D341Med (cell line): ENCODE results near the gene LOXL4.

Experiments used
- DNase-seq: peaks from one replicate; pipeline ENCODE4 v3.0.0; 2012; ENCODE audit warnings: low spot score

The LOXL4 gene

DNA sequence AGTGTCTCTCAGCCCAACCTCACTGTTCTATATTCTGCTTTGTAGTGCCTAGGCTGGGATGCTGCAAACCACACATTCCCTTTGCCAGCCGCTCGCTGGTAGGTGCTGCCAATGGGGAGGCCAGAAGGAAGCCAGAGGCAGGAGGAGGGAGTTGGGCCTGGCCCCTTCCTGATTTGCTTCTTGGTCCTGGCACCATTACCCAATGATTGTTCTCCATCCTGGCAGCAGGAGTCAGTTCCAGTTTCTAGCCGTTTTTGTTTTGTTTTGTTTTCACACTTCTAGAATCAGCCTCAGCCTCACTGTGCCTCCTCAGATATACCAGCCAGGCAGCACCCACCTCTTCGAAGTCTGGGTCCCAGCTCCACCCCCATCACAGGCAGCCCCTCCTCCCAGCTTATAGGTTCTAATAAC lies 27.4 kb upstream of the LOXL4 start:
- DNase-seq, result no peak

DNA sequence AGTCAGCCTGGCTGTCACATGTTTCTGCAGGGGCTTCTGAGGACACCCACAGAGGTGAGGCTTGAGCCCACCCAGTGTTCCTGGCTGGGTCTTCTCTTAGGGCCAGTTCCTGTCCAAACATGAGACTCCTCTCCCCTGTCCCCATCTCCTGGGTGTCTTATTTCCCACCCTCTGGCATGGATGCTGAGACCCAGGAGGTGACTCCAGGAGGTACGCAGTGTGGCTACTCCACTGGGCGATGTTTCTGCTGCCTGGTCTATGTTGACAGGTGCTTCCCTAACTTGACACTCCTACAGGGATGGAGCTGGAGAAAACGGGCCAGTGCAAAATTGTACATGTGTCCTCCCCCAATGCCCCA lies 26.3 kb upstream of the LOXL4 start:
- no peak for DNase-seq

DNA sequence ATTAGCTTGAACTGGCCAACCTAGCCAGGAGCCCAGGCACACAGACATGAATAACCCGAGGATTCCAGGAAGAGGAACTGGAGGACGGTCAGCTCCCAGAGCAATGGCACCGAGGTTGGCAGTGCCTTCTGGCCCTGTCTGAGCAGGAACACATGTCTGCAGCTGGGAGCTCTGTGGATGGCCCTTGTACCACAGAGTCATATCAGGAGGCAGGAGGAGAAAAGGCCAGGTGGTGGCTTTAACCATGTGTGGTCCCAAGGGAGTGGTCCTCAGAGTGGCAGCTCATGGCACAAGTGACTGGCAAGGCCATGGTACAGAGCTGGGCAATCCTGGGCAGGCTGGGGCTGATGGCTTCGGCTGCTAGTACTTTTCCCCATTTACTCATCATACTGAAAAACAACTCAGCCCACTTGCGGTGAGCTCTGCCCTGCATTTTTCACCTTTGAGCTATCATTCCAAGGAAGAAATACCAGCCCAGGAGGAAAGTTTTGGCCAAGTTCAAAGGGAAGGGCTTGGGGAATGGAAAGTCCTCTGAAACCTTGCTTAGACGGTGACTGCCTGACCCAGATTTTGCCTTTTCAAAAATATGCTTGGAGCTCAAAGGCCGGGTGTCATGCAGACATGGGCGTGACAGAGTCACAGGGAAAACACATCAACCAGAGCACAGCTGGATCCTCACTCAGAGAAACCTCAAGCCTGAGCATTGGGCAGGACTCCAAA lies 25.7 kb upstream of the LOXL4 start:
- DNase-seq, result no peak

DNA sequence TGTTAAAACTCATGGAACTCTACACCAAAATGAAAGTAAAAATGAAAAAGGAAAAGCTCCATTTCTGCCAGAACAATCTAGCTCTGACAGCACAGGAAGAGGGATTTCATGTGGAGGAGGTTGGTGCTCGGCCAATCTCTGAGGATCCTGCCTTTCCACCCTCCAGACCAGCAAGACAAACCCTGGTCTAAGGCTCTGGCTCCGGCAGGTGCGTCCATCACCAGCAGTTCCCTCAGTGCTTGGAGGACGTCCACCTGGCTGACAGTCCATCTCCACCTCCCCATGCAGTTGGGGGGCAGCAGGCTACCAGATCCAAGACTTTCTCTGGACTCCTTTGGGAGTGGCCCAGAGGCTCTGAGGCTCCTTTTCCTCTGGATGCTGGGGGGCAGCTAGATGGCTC lies 25.0 kb upstream of the LOXL4 start:
- no peak for DNase-seq

DNA sequence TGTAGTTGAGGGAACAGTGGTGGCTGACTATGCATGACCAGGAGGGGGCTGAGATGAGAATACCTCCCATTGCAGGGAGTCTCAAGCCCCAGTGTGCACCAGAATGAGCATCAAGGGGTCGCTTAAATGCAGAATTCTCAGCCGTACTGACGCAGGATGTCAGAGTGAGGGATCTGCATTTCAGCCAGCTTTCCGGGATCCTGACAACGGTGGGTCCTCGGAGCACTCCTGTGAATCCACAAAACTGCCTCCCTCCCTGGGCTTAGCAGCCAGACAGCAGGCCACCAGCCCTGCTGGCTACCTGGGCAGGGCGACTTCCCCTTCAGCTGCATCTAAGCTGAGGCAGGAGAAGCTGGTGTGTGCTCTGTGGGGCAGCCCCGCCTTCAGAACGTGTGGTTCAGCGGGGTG lies 21.8 kb upstream of the LOXL4 start:
- no peak for DNase-seq

DNA sequence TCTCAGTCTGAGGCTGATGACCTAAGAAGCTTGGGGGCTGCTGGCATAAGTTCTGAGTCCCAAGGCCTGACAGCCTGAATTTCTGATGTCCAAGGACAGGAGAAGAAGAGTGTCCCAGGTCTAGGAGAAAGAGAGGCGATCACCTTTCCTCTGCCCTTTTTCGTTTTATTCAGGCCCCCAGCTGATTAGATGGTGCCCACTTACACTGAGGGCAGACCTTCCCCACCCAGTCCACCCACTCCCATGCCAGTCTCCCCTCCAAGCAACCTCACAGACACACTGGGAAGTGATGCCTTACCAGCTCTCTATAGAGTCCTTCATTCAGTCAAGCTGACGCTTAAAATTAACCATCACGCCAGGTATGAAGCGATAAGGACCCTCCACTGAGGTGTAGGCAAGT lies 19.3 kb upstream of the LOXL4 start:
- DNase-seq, result no peak

DNA sequence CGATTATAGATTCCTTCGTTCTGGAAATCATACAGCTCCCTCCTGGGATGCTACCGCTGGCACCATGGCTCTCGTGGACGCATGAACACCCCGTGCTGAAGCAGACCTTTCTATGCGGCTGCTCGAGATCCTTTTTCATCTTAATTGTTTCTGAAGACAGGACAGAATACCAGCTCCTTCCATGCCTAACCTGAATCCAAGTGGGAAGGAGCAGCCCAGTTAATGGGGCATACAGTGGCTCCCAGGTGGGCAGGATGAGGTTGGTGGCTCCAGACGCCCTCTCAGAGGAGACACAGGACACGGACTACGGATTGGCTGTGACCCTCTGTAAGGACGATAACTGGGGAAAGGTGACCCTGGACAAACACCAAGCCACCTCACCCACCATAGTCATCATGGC lies 18.4 kb upstream of the LOXL4 start:
- DNase-seq, result no peak

DNA sequence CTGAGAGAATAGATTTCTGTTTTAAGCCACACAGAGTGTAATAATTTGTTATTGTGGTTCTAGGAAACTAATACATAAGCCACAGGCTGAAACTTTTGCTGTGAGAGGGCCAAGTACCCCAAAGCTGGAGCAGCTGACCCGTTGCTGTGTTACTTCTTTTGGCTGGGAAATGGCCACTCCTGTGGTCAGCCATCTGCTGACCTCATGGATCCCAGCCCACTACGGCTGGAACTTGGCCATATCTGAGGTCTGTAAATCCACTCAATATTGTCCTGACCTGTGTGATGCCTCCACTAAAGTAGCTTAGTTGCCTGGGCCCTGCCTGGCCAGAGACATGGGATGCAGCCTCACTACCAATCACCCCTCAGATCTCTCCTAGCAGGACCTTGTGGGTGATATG lies 17.4 kb upstream of the LOXL4 start:
- DNase-seq, result no peak

DNA sequence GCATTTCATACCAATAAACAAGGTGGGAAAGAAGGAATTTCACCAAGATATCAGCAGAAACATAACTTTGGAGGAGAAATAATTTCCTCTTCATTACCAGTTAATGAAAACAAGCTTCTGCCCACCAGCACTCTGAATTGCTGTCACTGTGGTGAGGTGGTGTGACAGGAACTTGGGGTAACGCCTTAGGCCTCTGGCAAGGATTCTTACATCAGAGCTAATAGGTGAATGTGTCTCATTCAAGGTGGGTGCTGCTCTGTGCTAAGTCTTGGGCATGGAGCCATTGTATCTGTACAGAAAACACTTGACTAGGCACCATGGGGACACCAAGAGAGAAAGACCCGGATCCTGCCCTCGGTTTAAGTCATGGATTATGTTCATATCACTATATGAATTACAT lies 8.3 kb upstream of the LOXL4 start:
- no peak for DNase-seq

DNA sequence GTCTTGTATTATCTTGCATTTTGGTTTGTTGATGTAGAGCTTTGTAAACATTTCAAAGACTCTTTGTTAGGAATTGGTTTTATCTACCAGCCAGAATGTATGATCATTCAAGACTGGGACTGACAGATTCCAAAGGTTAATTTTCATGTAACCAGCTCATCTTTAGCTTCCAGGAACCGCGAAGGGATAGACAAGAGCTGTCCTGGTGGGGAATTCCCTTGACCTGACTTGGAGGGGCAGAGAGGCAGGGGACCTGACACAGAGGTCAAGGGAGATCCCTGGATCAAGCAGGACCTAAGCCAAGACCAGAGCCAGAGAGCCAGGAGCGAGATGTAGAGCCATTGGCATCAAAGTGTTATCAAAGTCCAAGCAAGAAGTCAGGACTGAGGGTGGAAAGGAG lies 6.6 kb upstream of the LOXL4 start:
- DNase-seq, result no peak

DNA sequence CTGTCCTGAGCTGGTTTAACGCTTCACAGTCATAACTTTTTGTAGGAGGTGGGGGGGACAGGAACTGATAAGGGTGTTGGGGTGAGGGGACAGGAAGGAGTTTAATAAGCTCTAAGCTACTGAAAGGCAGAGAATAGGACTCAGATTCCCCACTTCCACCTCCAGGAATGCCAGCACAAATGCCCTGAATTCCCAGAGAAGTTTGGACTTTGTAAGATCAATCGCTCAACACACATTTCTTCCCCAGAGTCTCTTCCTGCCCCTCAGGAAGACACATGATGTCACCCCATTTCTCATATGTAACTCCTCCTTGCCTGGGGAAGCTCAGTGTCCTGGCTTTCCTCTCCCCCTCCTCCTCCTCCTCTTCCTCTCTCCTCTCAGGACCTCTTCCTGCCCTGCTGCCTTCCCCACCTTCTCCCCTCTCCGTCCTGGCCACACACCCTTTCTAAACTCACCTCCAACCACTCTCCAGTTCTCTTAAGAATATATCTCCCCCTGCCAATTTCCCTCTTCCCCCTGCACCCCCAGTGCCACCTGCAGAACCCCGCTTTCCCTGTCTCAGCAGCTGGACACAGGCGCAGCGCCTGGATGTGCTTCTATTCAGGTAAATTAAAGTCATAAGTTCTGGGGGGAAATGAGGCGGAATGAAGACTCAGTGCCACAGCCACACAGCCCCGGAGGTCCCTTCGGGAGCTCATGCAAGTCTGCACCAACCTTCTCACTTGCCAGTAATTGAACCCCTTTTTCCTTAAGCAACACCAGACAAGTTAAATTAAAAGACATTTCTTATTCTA lies 5.3 kb upstream of the LOXL4 start:
- DNase-seq, result no peak

DNA sequence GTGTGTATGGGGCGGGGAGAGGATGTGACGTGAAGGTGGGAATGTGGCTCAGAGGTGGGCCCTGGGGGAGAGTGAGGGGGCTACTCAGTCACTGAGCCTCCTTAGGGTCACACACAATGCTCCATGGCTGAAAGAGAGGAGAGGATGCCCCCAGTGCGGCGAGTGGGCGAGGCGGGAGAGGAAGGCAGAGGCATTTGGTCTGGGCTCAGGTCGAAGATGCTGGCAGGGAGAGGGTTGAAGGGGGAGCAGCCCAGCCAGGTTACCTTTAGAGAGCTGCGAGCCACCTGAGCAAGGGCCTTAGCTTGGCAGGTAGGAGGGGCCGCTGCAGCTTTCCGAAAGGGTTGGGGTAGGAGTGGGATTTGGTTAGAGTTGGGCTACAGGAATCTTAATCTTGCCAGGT lies 4.7 kb upstream of the LOXL4 start:
- no peak for DNase-seq

DNA sequence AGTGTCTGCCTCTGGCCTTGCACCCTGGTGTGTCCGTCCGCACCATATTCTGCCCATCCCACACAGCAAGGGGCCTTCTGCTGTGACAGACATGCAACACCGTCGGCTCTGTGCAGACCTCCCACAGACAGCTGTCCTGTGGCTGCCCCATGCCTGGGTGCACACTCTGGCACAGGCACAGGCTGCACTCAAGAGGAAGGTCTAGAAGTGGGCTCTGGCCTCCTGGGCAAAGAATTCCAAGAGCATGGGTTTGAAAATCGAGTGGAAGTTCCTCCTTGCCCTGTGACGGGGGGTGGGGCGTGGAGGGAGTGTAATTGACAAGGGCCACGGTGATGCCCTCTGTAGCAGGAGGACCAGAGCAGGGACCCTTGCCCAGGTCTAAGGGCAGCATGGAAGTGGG lies 4.3 kb upstream of the LOXL4 start:
- no peak for DNase-seq

DNA sequence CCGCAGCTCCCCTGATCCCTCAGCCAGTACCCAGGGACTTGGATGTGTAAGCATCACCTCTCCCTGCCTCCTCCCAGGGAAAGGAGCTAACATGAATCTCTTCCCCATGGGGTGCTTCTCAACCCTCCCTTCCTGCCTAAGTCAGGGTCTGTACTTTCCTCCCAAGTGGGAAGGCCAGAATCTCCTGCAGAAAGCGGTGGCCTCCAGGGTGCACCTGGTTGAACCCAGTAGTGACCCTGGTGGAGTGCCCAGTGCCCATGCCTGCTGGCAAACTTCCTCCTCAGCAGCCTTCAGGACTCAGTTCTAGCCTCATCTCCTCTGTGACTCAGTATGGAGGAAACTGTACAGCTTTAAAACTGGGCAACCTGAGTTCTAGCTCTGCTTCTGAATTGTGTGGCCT lies 2.8 kb upstream of the LOXL4 start:
- no peak for DNase-seq

DNA sequence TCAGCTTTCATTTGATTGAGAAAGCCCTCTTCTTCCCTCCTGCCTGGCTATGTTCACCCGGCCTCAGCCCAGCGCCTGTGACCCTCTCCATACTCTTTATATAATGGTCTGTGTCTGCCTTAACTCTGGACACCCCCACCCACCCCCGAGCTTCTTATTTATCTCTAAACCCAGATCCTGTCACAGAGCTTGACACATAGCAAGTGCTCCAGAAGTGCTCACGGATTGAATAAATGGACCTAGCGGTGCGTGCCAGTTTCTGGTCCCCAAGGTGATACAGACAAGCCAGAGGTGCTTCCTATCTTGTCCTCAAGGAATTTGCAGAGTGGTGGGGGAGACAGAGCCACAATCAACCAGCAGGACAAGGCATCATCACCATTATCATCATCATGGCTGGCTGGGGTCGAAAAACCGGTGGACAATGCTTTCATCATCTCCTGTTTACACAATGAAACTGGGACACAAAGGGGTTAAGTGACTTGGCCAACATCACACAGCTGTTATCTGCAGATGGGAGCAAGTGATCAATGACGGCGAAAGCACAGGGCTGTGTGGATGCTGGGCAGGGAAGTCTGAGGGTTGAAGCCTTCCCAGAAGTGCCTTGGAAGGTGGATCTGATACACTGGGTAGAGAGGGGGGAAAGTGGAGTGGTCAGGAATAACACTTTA lies 2.2 kb upstream of the LOXL4 start:
- no peak for DNase-seq

DNA sequence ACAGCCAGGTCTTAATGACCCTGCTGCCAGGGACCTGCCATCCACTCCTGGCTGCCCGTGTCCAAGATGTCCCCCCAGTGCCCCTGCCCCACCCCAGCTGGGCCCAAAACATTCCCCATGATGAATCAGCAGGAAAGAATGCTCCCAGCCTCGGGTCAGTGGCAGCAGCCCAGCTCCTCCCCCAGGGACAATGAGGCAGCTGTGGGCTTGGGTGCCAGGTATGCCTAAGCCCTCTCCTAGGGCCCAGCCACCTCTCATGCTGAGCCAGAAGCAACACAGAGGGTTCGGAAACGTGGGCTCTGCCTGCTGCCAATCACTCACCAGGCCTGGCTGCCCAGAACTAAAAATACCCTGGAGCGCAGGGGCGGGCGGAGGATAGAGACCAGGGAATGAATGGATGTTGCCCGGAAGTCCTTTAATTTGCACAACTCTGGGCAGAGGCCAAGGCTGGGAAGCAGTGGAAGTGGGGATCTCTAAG lies 1.5 kb upstream of the LOXL4 start:
- peak; percentile 38 for DNase-seq

DNA sequence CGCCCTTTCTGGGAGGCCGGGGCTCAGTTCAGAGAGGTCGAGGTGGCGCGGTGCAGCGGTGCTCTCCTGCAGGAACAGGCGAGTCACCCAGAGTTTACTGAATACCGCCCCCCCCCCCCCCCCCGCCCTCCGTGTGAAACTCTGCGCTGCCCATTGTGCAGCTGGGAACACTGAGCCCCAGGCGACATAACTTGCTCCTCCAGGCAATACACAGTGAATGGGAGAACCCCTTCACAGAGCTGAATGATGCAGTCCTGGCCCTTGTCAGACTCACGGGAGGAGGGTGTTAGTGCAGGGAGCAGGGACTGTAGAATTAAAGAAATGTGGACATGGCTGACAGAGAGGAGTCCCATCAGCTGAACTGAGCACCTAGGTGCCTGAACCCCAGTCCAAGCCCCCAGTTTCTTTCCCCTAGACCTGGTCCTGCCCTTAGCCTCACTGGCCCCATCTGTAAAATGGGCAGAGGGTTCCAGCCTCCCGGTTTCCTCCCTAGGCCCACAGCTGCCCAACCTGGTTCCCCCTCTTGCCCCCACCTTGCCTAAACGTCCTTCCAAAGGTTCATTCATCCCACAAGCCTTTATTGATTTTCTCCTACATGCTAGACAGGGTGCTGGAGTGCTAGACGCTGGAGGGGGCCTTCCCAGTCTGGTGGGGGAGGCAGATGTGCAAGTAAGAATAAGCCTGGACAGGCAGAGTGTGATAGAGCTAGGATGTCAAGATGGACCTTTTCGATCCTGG lies 869 bp upstream of the LOXL4 start:
- no peak for DNase-seq

DNA sequence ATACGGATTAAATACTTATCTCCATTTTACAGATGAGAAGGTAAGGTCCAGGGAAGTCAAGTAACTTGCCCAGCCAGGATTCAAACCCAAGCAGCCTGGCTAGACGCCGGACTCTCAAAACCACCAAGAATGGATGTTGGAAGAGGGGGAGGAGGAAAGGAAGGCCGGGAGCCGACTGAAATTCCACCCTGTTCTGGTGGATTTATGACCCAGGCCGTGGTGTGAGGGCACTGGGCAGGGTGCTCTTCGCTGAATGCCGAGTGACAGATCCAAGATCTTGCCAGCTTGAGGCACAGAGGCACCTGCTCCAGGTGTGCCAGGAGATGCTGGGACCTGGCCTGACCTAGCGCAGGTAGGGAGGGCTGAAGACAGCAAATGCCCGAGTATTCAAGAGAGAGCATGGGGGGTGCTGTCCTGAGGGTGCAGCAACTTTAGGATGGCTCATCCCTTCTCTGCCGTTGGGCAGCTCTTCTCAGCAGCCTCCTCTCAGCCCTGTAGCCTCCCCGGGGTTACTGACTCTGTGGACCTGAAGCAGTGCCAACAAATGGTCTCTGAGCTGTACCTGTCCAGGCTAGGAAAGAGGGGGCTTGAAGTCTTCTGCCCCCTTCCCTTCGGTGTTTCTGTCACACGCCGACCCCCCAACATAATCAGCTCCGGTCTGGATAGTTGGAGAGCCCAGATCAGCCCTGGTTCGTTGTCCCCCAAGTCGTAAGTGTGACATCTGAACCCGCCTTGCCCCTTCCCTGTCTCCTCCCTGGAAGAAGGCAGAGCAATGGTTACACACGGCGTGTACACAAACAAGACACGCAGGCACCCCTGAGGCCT lies 713 bp downstream of the LOXL4 start:
- DNase-seq, result no peak

DNA sequence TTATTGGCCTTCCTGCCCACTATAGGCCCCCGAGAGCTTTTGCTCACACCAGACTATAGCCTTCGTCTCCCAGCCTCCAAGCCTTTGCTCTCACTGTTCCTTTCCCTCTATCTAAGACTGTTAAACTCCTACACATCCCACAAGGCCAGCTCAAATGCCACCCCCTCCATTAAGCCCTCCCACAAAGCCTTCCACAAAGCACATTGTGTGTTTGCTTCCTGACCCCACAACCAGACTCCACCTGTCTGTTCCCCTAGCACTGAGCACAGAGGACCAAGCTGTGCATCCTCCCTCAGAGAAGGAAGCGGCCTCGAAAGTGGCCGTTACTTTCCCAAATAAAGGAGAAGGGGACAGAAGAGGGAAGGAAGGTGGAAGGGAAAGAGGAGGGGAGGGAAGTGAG lies 1.3 kb downstream of the LOXL4 start:
- no peak for DNase-seq

DNA sequence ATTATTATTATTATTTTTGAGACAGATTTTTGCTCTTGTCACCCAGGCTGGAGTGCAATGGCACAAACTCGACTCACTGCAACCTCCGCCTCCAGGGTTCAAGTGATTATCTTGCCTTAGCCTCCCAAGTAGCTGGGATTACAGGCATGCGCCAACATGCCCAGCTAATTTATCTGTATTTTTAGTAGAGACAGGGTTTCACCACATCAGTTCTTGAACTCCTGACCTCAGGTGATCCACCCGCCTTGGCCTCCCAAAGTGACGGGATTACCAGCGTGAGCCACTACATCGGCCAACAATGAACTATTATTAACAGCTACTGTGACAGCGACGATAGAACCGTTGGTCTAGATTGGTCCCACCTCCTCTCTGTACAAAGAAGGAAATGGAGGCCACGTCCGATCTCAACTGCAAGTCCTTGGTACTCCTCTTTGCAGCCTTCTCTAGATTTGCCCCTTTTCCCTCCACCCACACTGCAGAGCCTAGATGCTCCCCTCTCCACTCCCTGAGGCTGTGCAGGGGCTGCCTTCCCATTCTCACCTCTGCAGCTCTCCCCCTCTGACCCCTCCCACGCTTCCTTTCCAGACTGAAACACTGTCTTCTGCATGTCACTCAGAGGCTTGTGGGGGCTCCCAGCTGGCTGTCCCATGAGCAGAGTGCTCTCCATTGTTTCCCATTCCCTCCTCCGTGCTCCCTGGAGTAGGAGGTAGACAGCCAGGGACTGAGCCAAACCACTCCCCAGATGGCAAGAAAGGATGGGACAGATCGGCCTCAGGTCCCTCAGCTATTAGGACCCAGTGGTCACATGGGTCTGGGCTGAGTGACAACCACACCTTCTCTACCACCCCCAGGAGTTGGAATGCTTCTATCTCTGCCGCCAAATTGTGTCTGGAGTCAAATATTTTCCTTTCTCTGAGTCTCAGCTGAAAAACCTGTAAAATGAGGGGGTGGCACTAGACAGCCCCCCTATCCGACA lies 2.3 kb downstream of the LOXL4 start:
- peak; percentile 1 for DNase-seq
